CD14-positive monocyte (primary cell): ENCODE data around the gene ASCC2. TPM values are rescaled to one million over a fixed set of nuclear protein-coding genes. Genes with fewer than 3 reads are reported as not detected.

ENCODE experiments used
- DNase-seq, 3 donors: peaks; one replicate each; pipeline ENCODE4 v3.0.0-alpha.2; 2011 to 2022
- H2AFZ ChIP-seq: 2 replicates; pipeline ENCODE4 v1.6.0; 2012; ENCODE audit warnings: mild to moderate bottlenecking, low read depth, low read length, inconsistent platforms; ENCODE audit not compliant: insufficient read depth, poor library complexity, severe bottlenecking
- H3K27ac ChIP-seq, 2 donors: 1 replicate in 1 of 2; 2 replicates in 1 of 2; pipeline ENCODE4 v1.5.1; 2012 to 2013; ENCODE audit warnings: low read length in 2 of 2, control low read depth in 1 of 2, inconsistent platforms in 1 of 2, low read depth in 1 of 2, mild to moderate bottlenecking in 1 of 2
- H3K27me3 ChIP-seq, 2 donors: one replicate each; pipeline versions ENCODE4 v1.6.0 to v1.6.1; 2011 to 2013; ENCODE audit warnings: low read length in 2 of 2; ENCODE audit not compliant: control insufficient read depth in 2 of 2, insufficient read depth in 2 of 2
- H3K36me3 ChIP-seq, 2 donors: replicated peaks in 1 of 2; 1 replicate in 1 of 2; 2 replicates in 1 of 2; pipeline versions ENCODE4 v1.5.1 to v1.6.1; 2012 to 2013; ENCODE audit warnings: low read length in 2 of 2, control low read depth in 1 of 2, inconsistent platforms in 1 of 2, mild to moderate bottlenecking in 1 of 2; ENCODE audit not compliant: insufficient read depth in 2 of 2, control insufficient read depth in 1 of 2
- H3K4me1 ChIP-seq, 2 donors: 1 replicate in 1 of 2; 2 replicates in 1 of 2; pipeline versions ENCODE4 v1.5.1 to v1.6.1; 2012 to 2013; ENCODE audit warnings: low read length in 2 of 2, control low read depth in 1 of 2, inconsistent platforms in 1 of 2, mild to moderate bottlenecking in 1 of 2, moderate library complexity in 1 of 2; ENCODE audit not compliant: insufficient read depth in 2 of 2, control insufficient read depth in 1 of 2
- H3K4me2 ChIP-seq: replicated peaks from 2 replicates; pipeline ENCODE3; 2012; ENCODE audit warnings: low read length, moderate library complexity, mild to moderate bottlenecking; ENCODE audit not compliant: poor library complexity, severe bottlenecking; ENCODE audit errors: extremely low read depth
- H3K4me3 ChIP-seq, 3 experiments: fragments of 200-600 bp in 1 of 3; sonication (generic) in 1 of 3; replicated peaks in 1 of 3; 1 replicate in 2 of 3; 2 replicates in 1 of 3; pipeline ENCODE4 v1.5.1; 2011 to 2013; ENCODE audit warnings: low read length in 3 of 3, mild to moderate bottlenecking in 3 of 3, control low read depth in 2 of 3, low read depth in 2 of 3, inconsistent platforms in 1 of 3, moderate library complexity in 1 of 3
- H3K79me2 ChIP-seq: 2 replicates; pipeline ENCODE4 v1.6.0; 2012; ENCODE audit warnings: mild to moderate bottlenecking, control low read depth, inconsistent platforms, low read length, moderate library complexity; ENCODE audit not compliant: insufficient read depth
- H3K9ac ChIP-seq: 2 replicates; pipeline ENCODE4 v1.6.0; 2017; ENCODE audit warnings: low read length, mild to moderate bottlenecking; ENCODE audit not compliant: insufficient read depth, poor library complexity, severe bottlenecking
- H3K9me3 ChIP-seq, 2 donors: replicated peaks in 1 of 2; 1 replicate in 1 of 2; 2 replicates in 1 of 2; pipeline versions ENCODE4 v1.5.1 to v1.6.1; 2012 to 2013; ENCODE audit warnings: low read length in 2 of 2, control low read depth in 1 of 2; ENCODE audit not compliant: control insufficient read depth in 1 of 2, insufficient read depth in 1 of 2
- H4K20me1 ChIP-seq: 2 replicates; pipeline ENCODE4 v1.6.0; 2012; ENCODE audit warnings: mild to moderate bottlenecking, low read length, control low read depth, moderate library complexity; ENCODE audit not compliant: insufficient read depth
- H3K27ac Mint-ChIP-seq, 7 donors: one replicate each; pipeline ENCODE4 v1.8.0; 2020; ENCODE audit warnings: mild to moderate bottlenecking in 7 of 7, mixed read lengths in 7 of 7, moderate library complexity in 6 of 7, inconsistent platforms in 2 of 7
- H3K27me3 Mint-ChIP-seq, 3 donors: one replicate each; pipeline ENCODE4 v1.8.0; 2021 to 2022; ENCODE audit warnings: low read depth in 3 of 3, mild to moderate bottlenecking in 3 of 3, mixed read lengths in 3 of 3, moderate library complexity in 3 of 3, inconsistent platforms in 1 of 3
- H3K36me3 Mint-ChIP-seq, 2 donors: one replicate each; pipeline ENCODE4 v1.8.0; 2020; ENCODE audit warnings: mixed read lengths in 2 of 2, inconsistent platforms in 1 of 2, mild to moderate bottlenecking in 1 of 2
- H3K4me1 Mint-ChIP-seq: one replicate; pipeline ENCODE4 v1.8.0; 2020; ENCODE audit warnings: mild to moderate bottlenecking, mixed read lengths
- H3K4me3 Mint-ChIP-seq, 2 donors: one replicate each; pipeline ENCODE4 v1.8.0; 2020; ENCODE audit warnings: mild to moderate bottlenecking in 2 of 2, mixed read lengths in 2 of 2, moderate library complexity in 1 of 2
- H3K9me3 Mint-ChIP-seq, 7 donors: one replicate each; pipeline ENCODE4 v1.8.0; 2020 to 2022; ENCODE audit warnings: mixed read lengths in 7 of 7, mild to moderate bottlenecking in 6 of 7, moderate library complexity in 6 of 7, inconsistent platforms in 2 of 7
- CTCF ChIP-seq: fragments of 200-600 bp; IDR thresholded peaks from one replicate; pipeline ENCODE4 v1.8.0; 2022; ENCODE audit warnings: antibody characterized with exemption, mild to moderate bottlenecking
- WGBS: methylation state at CpG from one replicate; pipeline ENCODE4 v1.1.5; 2013; ENCODE audit warnings: missing lambda C conversion rate; ENCODE audit not compliant: insufficient coverage; 5-methylcytosine and 5-hydroxymethylcytosine counted together
- intact Hi-C, 2 donors: fragments of 100-400 bp; cut with micrococcal nuclease; formaldehyde crosslinking; loops; one replicate each; pipeline versions ENCODE4 v1.15.0 to v1.15.1; 2023
- polyA plus RNA-seq, 3 donors: library from polyadenylated mRNA; depleted of rRNA in 1 of 3; unstranded in 2 of 3; stranded (reverse) in 1 of 3; fragments of 300-500 nt in 2 of 3; fragments of >200 nt in 1 of 3; fragmentation: Illumina TruSeq in 2 of 3; gene quantifications; 1 replicate in 2 of 3; 2 replicates in 1 of 3; pipeline ENCODE4 v1.2.3, GENCODE V29; 2012 to 2021

Gene ASCC2
- polyA plus RNA-seq, 3 donors: 23.8 to 77.2 (median 39.6) TPM

- no peaks in the 10 kb centered on the region for H3K4me1 ChIP-seq
- no peak for DNase-seq
- no peaks in the 10 kb centered on the region for H3K27me3 ChIP-seq
- H4K20me1 ChIP-seq: no peaks in the 10 kb centered on the region
- Mint-ChIP-seq H3K4me1 (no peaks in the 10 kb centered on the region), H3K9me3 (no peaks in the 10 kb centered on the region), H3K27ac (peak overlapping the region in 2 of 7 donors; percentile 25 to 35), H3K27me3 (no peaks in the 10 kb centered on the region), H3K36me3 (peaks cover 58 to 81% of the 10 kb centered on the region in 2 donors), H3K4me3 (no peak overlapping the region)
- no peak overlapping the region for H2AFZ ChIP-seq
- intact Hi-C loops: no loop called here
- no peaks in the 10 kb centered on the region for H3K79me2 ChIP-seq
- no peak for TF ChIP-seq CTCF
- no peak overlapping the region for H3K4me3 ChIP-seq
- WGBS: 100% methylated on average over 7 of the region's 8 CpGs
- peaks cover 59 to 77% of the 10 kb centered on the region in 2 donors for H3K36me3 ChIP-seq
- H3K9me3 ChIP-seq: no peaks in the 10 kb centered on the region
- no peak overlapping the region for H3K27ac ChIP-seq
- no peak overlapping the region for H3K4me2 ChIP-seq
- no peak overlapping the region for H3K9ac ChIP-seq
Measured at GRCh38 chr22:29744902-29745301, 93.2 kb downstream of the ASCC2 start.

- WGBS: 46% methylated on average over 13 of the region's 13 CpGs
- peaks cover 59 to 78% of the 10 kb centered on the region in 2 donors for H3K36me3 ChIP-seq
- TF ChIP-seq CTCF: no peak
- H3K27ac ChIP-seq: no peak overlapping the region
- H3K27me3 ChIP-seq: no peaks in the 10 kb centered on the region
- no peak overlapping the region for H3K4me3 ChIP-seq
- H3K4me2 ChIP-seq: no peak overlapping the region
- Mint-ChIP-seq H3K4me3 (no peak overlapping the region), H3K27ac (no peak overlapping the region), H3K9me3 (peaks cover 0 to 2% (median 0%) of the 10 kb centered on the region in 7 donors), H3K4me1 (no peaks in the 10 kb centered on the region), H3K36me3 (peaks cover 62 to 87% of the 10 kb centered on the region in 2 donors), H3K27me3 (peaks cover 0 to 1% (median 0%) of the 10 kb centered on the region in 3 donors)
- DNase-seq: no peak
- no peaks in the 10 kb centered on the region for H4K20me1 ChIP-seq
- no peaks in the 10 kb centered on the region for H3K4me1 ChIP-seq
- H3K9ac ChIP-seq: no peak overlapping the region
- no peaks in the 10 kb centered on the region for H3K9me3 ChIP-seq
- no peak overlapping the region for H2AFZ ChIP-seq
- intact Hi-C loops: no loop called here
- no peaks in the 10 kb centered on the region for H3K79me2 ChIP-seq
Measured at GRCh38 chr22:29742326-29742725, 95.7 kb downstream of the ASCC2 start.
